Measurements from ENCODE around the gene ECE1. TPM values are rescaled to one million over a fixed set of nuclear protein-coding genes. Genes with fewer than 3 reads are reported as not detected.
A peak's percentile ranks its signal among the peaks of the same experiment; 100 is the strongest.

The ECE1 gene
- polyA plus RNA-seq, 3 donors, result 10.6 to 42.4 (median 23.3) TPM

- H3K27ac ChIP-seq (ENCODE audit: low read depth in 1 of 2, low read length in 2 of 2), result no peak overlapping the region
- peak overlapping the region in 1 of 2 donors; percentile 46 for H3K4me3 Mint-ChIP-seq
Observed at GRCh38 chr1:21308847-21309652, 18.8 kb upstream of the ECE1 start.

DNA sequence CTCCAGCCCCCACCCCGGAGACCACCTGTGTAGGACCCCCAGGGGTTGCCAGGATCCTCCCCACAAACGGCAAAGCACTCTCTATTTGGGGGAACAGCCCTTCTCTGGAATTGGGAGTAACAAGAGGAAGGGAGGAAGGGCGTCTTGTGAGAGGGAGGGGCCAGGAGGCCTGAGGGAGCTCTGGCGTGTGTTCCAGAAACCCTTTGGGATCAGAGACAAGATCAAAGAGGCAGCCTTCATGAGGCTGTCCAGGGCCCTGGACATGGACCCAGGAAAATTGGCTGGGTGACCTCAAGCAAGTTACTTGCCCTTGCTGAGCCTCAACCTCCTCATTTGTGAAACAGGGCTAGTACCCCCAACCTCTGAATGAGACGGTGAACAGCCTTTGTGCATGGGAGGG is 18.1 kb upstream of the ECE1 start:
- 83% methylated on average over 2 of the region's 5 CpGs for WGBS (ENCODE audit: insufficient coverage)
- peaks cover 24 to 49% (median 33%) of the 10 kb centered on the region in 3 donors for H3K27me3 Mint-ChIP-seq (ENCODE audit: low read depth in 3 of 3)
- Histone ChIP-seq H3K9ac (ENCODE audit: insufficient read depth, low read length, poor library complexity, severe bottlenecking) (no peak overlapping the region), H3K27ac (ENCODE audit: low read depth in 1 of 2, low read length in 2 of 2) (no peak overlapping the region), H3K4me2 (replicated peaks; ENCODE audit: extremely low read depth, low read length, poor library complexity, severe bottlenecking) (no peak overlapping the region), H3K79me2 (ENCODE audit: insufficient read depth, low read length) (no peaks in the 10 kb centered on the region), H3K27me3 (ENCODE audit: control insufficient read depth in 2 of 2, insufficient read depth in 2 of 2, low read length in 2 of 2) (peaks cover 0 to 9% of the 10 kb centered on the region in 2 donors), H3K4me3 (replicated peaks in 1 of 3; ENCODE audit: low read depth in 2 of 3, low read length in 3 of 3) (no peak overlapping the region), H3K9me3 (replicated peaks in 1 of 2; ENCODE audit: control insufficient read depth in 1 of 2, insufficient read depth in 1 of 2, low read length in 2 of 2) (peaks cover 0 to 5% of the 10 kb centered on the region in 2 donors), H4K20me1 (ENCODE audit: insufficient read depth, low read length) (no peaks in the 10 kb centered on the region), H3K4me1 (ENCODE audit: control insufficient read depth in 1 of 2, insufficient read depth in 2 of 2, low read length in 2 of 2) (no peaks in the 10 kb centered on the region), H3K36me3 (replicated peaks in 1 of 2; ENCODE audit: control insufficient read depth in 1 of 2, insufficient read depth in 2 of 2, low read length in 2 of 2) (no peaks in the 10 kb centered on the region), H2AFZ (ENCODE audit: insufficient read depth, low read depth, low read length, poor library complexity, severe bottlenecking) (no peak overlapping the region)
- TF ChIP-seq CTCF (IDR thresholded peaks at IDR 0.05), result no peak
- peak overlapping the region in 1 of 7 donors; percentile 10 for H3K27ac Mint-ChIP-seq
- H3K9me3 Mint-ChIP-seq, result peaks cover 0 to 10% (median 6%) of the 10 kb centered on the region in 7 donors
- peaks cover 10% of the 10 kb centered on the region for H3K4me1 Mint-ChIP-seq
- DNase-seq, result no peak
- intact Hi-C loops (cut with micrococcal nuclease), result loop anchor here in 1 of 2 donors (5.0 kb wide), 1 partner anchor 34 kb away; no protein-coding TSS in a partner anchor
- H3K4me3 Mint-ChIP-seq, result no peak overlapping the region
- H3K36me3 Mint-ChIP-seq, result peaks cover 2 to 4% of the 10 kb centered on the region in 2 donors

More at GRCh38 chr1:21308847-21309652, 18.8 kb upstream of the ECE1 start:
- DNase-seq, result no peak
- H3K79me2 ChIP-seq (ENCODE audit: insufficient read depth, low read length), result no peaks in the 10 kb centered on the region
- peaks cover 14% of the 10 kb centered on the region for H3K4me1 Mint-ChIP-seq
- intact Hi-C loops (cut with micrococcal nuclease), result loop anchor here in 1 of 2 donors (5.0 kb wide), 1 partner anchor 33 kb away; no protein-coding TSS in a partner anchor
- no peaks in the 10 kb centered on the region for H3K36me3 ChIP-seq (replicated peaks in 1 of 2; ENCODE audit: control insufficient read depth in 1 of 2, insufficient read depth in 2 of 2, low read length in 2 of 2)
- H3K27ac Mint-ChIP-seq, result no peak overlapping the region
- no peak overlapping the region for H3K4me2 ChIP-seq (replicated peaks; ENCODE audit: extremely low read depth, low read length, poor library complexity, severe bottlenecking)
- H3K36me3 Mint-ChIP-seq, result peaks cover 2 to 4% of the 10 kb centered on the region in 2 donors
- peaks cover 0 to 9% of the 10 kb centered on the region in 2 donors for H3K27me3 ChIP-seq (ENCODE audit: control insufficient read depth in 2 of 2, insufficient read depth in 2 of 2, low read length in 2 of 2)
- H3K4me3 ChIP-seq (replicated peaks in 1 of 3; ENCODE audit: low read depth in 2 of 3, low read length in 3 of 3), result no peak overlapping the region
- TF ChIP-seq CTCF (IDR thresholded peaks at IDR 0.05), result no peak
- 82% methylated on average over 4 of the region's 9 CpGs for WGBS (ENCODE audit: insufficient coverage)
- peaks cover 0 to 5% of the 10 kb centered on the region in 2 donors for H3K9me3 ChIP-seq (replicated peaks in 1 of 2; ENCODE audit: control insufficient read depth in 1 of 2, insufficient read depth in 1 of 2, low read length in 2 of 2)
- H3K4me1 ChIP-seq (ENCODE audit: control insufficient read depth in 1 of 2, insufficient read depth in 2 of 2, low read length in 2 of 2), result no peaks in the 10 kb centered on the region
- H3K9ac ChIP-seq (ENCODE audit: insufficient read depth, low read length, poor library complexity, severe bottlenecking), result no peak overlapping the region
- no peaks in the 10 kb centered on the region for H4K20me1 ChIP-seq (ENCODE audit: insufficient read depth, low read length)
- peaks cover 0 to 10% (median 6%) of the 10 kb centered on the region in 7 donors for H3K9me3 Mint-ChIP-seq
- no peak overlapping the region for H2AFZ ChIP-seq (ENCODE audit: insufficient read depth, low read depth, low read length, poor library complexity, severe bottlenecking)
- H3K27me3 Mint-ChIP-seq (ENCODE audit: low read depth in 3 of 3), result peaks cover 24 to 55% (median 37%) of the 10 kb centered on the region in 3 donors
